GM23338 (cell line): ENCODE results near the gene TUBA1C.

Experiments used
- EZH2 ChIP-seq: fragments of 200-600 bp; sonication (generic); IDR thresholded peaks from one replicate; pipeline ENCODE4 v1.8.0; 2017; ENCODE audit warnings: antibody characterized with exemption, mild to moderate bottlenecking, low read depth; ENCODE audit not compliant: unreplicated experiment
- JUNB ChIP-seq: IDR thresholded peaks from one replicate; pipeline ENCODE4 v1.6.1; 2016; ENCODE audit warnings: antibody characterized with exemption; ENCODE audit not compliant: unreplicated experiment
- POLR2AphosphoS5 ChIP-seq: IDR thresholded peaks from 2 replicates; pipeline ENCODE4 v1.6.1; 2016; ENCODE audit warnings: antibody characterized with exemption, low read depth
- TF ChIP-seq, protein P1 (sequence below), 2 experiments: fragments of 200-600 bp in 1 of 2; sonication (generic) in 1 of 2; conservative IDR thresholded peaks; 2 replicates each; pipeline versions ENCODE4 v1.5.1 to v1.6.1; 2016 to 2017; ENCODE audit warnings: antibody characterized with exemption in 2 of 2, low read depth in 2 of 2, mild to moderate bottlenecking in 2 of 2, moderate library complexity in 1 of 2

DNA sequence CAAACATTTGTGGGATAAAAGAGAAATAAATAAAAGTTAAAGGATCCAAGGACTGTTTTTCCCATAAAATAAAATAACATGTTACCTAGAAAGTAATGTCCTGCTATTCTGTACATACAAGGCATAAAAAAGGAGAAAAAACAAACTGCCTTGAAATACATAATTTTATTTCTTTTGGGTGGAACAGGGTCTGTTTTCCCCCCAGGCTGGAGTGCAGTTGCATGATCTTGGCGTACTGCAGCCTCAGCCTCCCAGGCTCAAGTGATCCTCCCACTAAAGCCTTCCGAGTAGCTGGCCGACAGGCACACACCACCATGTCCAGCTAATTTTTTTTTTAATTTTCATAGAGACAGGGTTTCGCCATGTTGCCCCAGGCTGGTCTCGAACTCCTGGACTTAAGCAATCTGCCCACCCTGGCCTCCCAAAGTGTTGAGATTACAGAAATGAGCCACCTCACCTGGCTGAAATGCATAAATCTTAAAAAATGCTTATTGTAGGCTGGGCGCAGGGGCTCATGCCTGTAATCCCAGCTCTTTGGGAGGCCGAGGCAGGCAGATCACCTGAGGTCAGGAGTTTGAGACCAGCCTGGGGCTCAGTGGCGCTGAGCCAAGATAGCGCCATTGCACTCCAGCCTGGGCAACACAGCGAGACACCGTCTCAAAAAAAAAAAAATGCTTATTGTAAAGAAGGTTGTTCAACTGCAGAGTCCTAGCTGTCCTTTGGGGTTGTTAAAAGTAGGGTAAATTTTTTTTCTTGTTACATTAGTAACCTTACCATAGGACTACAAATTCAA, 4.1 kb upstream of the TUBA1C start:
- TF ChIP-seq, protein P1, sequence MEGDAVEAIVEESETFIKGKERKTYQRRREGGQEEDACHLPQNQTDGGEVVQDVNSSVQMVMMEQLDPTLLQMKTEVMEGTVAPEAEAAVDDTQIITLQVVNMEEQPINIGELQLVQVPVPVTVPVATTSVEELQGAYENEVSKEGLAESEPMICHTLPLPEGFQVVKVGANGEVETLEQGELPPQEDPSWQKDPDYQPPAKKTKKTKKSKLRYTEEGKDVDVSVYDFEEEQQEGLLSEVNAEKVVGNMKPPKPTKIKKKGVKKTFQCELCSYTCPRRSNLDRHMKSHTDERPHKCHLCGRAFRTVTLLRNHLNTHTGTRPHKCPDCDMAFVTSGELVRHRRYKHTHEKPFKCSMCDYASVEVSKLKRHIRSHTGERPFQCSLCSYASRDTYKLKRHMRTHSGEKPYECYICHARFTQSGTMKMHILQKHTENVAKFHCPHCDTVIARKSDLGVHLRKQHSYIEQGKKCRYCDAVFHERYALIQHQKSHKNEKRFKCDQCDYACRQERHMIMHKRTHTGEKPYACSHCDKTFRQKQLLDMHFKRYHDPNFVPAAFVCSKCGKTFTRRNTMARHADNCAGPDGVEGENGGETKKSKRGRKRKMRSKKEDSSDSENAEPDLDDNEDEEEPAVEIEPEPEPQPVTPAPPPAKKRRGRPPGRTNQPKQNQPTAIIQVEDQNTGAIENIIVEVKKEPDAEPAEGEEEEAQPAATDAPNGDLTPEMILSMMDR (conservative IDR thresholded peaks at IDR 0.05; ENCODE audit: low read depth in 2 of 2), result no peak
- TF ChIP-seq JUNB (no peak), POLR2AphosphoS5 (no peak), EZH2 (no peak)
